Activated CD8-positive, alpha-beta memory T cell treated with anti-CD3 and anti-CD28 coated beads, Interleukin-2, amount 50 U/mL, for 4 hours (primary cell): ENCODE results near the gene TAS2R46.

Source experiments
- DNase-seq: peaks from one replicate; pipeline ENCODE4 v3.0.0-alpha.2; 2020

TAS2R46 gene

DNA sequence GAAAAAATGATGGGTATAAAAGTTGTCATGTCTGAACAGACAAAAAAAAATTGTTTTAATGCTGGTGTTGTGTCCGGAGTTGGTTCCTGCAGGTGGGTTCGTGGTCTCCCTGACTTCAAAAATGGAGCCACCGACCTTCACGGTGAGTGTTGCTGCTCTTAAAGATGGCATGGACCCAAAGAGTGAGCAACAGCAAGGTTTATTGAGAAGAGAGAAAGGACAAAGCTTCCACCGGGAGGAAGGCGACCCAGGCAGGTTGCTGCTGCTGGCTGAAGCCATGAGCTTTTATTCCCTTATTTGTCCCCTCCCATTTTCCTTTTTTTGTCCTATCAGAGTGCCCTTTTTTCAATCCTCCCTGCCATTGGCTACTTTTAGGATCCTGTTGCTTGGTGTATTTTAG, 30.8 kb downstream of the TAS2R46 start, which contains the start of gene TAS2R31:
Gene TAS2R31, minus strand, starts transcription at position 101 of the 400 bp plus-strand sequence. Its CDS starts 72 bp downstream, at position 29.
- DNase-seq: no peak

DNA sequence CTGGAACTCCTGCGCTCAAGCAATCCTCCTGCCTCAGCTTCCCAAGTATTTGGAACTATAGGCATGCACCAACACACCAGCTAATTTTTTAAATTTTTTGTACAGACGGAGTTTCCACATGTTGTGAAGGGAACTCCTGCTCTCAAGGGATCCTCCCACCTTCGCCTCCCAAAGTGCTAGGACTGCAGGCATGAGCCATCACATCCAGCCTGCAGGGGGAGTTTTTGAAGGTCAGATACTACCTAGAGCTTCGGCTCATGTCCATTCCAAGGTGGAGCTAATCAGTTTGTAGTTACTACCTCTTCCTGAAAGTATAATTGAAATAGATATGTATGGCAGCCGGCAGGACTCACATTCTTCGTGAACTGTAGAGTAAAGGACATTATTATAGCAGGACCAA, 36.0 kb downstream of the TAS2R46 start:
- DNase-seq: no peak

DNA sequence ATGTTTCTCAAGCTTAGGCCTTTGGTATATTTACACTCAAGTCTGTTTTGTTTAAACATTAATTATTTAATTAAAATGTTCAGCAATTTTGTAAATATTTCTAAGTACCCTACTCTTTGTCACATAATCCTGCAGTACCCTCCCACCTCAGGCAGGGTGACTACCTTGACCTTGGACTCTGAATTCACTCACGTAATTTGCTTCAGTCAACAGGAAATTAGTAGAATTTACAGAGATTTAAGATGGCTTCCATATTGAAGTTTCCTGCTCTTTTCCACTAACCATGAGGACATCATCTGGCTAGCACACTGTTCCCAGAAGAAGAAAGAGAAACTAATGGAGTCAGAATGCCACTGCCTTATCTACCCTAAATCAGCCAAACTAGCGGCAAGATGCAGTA, 38.7 kb downstream of the TAS2R46 start:
- no peak for DNase-seq

DNA sequence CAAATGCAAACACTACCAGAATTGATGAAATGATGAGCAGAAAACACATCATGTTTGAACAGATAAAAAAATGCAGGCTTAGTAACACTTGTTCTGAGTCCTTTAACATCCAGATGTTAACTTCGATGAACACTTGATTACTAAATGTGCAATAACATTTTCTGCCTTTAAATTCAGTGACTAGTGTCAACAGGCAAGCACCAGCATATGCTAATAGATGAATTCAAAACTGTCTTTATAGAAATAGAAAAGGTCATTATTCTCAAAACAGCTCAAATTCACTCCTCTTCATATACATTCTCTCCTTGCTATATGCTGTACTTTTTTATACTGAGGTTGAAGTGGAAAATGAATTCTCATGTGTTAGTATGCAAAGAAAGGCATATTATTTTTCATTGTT, 39.6 kb downstream of the TAS2R46 start, which contains the start of gene TAS2R19:
Gene TAS2R19, minus strand, starts transcription at position 101 of the 400 bp plus-strand sequence. Its CDS starts 49 bp downstream, at position 52.
- DNase-seq: no peak

DNA sequence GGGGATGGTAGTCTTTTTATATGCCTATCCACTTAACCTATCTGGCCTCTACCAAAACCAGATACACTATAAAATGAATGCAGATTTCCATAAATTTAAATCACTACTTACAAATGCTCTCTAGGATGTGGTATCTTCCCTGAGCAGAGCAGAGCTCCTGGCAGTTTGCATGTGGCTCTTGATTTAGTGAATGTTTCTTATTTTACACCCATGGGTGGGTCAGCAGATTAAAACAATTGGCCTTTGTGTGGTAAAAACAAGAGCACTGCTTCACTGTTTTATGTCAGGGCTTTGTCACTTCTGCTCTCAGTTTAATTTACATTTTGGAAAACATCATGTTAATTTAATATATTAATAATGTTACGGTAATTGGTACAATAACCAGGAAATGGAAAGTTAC, 45.2 kb downstream of the TAS2R46 start:
- DNase-seq: no peak

DNA sequence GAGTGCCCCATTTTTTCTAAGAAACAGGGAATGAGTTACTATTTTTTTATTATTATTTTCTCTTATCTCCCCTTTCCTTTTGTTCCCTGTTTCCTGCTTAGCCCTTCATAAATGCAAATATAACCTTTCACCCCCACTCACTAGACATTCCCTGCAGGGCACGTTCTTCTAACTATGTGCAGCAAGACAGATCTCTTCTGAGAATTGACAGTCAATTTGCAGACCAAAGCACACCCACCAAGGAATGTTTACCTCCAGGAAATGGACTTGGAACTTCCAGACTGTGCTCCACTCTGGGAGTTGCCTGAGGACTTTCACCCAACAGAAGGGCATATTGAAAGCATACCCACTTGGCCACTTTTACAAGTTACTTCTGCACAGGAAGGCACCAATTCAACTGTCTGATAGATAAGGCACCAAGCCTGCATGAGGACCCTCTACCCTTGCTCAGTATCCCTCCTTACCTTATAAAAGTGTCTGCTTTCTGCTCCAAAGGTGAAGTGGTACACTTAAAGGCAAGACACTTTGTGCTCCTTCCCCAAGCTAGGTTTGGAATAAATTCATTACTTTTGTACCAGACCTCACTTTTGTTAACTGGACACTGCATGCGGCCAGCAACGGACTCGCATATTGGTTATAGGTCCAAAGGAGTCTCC, 46.2 kb downstream of the TAS2R46 start:
- no peak for DNase-seq

DNA sequence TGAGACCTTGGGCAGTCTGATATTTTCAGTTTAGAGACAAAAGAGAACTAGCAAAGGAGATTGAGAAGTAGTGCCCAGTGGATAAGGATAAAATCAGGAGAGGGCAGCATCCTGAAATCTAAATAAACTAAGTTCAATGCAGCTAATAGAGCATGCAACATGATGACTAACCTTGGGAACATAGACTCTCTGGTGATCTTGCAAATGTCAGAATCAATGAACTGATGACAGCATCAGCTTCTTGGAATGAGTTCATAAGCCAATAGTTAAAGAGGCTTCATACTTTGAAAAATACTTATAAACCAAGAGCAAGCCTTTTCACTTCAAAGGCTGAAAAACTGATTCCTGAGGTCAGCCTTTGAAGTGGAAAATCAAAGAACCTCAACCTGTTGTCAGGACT, 47.9 kb downstream of the TAS2R46 start:
- no peak for DNase-seq
